ENCODE data around the gene RIPK3.
"Not testable (repeated sequence)": the region's sequence is repeated elsewhere in the genome, so short reads cannot be mapped to it uniquely, and the experiment has no call there.

Gene RIPK3

DNA sequence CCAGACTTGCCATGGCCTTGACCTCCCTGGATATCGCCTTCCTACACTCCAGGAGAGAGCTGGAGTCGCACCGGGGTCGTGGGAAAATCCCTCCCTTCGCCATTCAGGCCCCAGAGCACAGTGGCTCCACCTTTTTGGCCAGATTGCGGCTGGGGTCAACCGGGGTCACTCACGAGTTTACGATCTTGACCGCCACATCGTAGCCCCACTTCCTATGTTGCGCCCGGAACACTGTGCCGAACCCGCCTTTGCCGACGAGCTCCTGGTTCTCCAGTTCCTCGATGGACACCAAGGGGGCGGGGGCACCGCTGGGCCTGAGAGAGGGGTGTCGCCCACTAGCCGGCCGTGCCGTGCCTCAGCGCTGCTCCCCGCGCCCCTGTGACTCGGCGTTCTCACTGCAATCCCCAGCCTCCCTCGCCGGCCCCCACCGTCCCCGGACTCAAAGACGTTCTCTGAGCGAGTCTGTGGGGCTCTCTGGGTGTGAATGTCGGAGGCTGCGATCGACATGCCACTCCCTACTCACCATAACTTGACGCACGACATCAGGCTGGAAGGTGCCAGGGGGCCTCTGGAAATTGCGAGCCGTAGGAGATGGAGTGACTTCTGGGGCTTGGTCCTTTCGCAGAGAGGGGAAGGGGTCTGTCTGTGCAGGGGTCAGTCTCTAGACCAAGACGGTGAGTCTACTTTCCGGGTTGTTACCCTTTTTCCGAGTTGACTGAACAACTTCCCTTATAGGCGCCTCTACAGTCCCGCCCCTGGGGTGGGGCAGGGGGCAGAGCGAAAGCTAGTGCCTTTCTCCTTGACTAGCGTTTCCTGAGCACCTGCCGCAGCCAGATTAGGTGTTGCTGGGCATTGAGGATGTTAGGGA is at the start of gene RIPK3:
RIPK3 (minus strand) TSS at position 708 of the 868 bp plus-strand sequence; CDS start at position 543, 165 bp downstream.
- DNase-seq, result peak; percentile 23

DNA sequence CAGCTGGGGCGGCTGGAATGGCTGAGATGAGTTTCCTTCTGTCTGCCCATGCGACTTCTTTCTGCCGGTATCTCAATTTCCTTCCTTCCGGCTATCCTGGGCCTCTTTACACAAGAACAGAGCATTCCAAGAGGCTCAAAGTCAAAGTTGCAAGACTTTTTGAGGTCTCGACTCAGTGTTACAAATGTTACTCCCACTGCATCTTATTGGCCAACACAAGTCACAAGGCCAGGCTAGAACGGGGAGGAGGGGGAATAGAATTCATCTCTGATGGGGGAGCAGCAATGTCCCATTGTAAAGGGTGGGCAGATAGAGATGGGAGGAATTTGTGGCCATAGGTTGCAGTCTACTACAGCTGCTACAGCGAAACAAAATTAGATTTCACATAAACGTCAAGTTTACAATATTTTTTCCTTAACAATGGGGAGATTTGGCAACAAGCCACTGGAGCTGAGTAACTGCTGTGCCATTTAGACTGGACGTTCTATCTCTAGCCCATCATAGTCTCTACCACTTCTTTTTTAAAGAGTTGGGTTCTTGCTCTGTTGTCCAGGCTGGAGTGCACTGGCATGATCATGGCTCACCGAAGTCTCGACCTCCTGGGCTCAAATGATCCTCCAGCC is 49.5 kb upstream of the RIPK3 start:
- DNase-seq, result no peak

DNA sequence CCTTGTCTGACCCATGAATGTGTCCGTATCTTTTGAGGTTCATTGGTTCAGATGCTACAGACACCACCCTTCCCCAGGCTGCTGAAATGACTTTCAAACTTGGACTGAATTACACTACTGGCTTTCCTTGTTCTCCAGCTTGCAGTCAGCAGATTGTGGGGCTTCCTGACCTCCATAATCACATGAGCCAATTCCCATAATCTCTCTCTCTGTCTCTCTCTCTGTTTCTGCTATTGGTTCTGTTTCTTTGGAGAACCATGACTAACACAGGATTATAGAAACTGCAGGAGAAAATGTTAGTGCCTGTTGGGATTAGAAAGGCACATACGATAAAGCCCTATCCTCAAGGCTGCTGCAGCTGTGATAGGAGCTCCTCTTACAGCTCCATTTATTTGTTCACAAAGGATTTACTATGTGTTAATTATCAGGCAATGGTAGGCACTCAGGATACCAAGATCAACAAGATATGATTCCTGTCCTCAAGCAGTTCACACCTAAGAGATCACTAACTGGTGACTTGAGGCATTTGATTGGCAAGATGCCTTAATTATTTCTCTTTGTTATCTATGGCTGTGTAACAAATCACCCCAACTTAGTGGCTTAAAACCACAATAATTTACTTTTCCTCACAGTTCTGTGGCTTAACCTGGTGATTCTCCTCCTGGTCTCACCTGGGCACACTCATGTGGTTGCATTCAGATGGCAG is 48.8 kb upstream of the RIPK3 start:
- no peak for DNase-seq

DNA sequence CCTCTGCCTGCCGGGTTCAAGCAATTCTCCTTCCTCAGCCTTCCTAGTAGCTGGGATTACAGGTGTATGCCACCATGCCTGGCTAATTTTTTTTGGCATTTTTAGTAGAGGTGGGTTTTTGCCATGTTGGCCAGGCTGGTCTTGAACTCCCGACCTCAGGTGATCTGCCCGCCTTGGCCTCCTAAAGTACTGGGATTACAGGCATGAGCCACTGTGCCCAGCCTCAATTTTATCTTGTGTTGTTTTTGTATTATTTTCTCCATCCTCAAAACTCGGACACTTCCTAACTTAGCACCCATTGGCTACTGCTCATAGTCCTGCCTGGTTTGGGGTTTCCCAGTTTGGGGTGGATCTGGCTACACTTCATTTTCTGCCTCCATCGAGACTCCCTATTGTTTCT is 47.8 kb upstream of the RIPK3 start:
- not testable (repeated sequence) for DNase-seq

DNA sequence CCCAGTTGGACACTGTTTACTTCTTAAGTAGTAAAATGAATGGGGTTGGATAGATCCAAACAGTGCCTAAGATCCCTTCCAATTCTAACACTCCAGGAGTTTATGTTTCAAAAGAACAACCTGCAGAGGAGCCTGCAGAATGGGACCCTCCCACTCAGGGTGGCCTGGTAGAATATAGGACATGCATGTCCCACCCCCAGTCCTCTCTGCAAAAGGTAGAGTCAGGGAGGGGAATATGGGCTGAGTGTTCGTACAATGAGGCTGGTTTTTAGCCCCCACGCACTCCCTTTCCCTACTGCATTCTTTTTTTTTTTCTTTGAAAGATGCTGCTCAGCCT is 47.2 kb upstream of the RIPK3 start:
- no peak for DNase-seq

DNA sequence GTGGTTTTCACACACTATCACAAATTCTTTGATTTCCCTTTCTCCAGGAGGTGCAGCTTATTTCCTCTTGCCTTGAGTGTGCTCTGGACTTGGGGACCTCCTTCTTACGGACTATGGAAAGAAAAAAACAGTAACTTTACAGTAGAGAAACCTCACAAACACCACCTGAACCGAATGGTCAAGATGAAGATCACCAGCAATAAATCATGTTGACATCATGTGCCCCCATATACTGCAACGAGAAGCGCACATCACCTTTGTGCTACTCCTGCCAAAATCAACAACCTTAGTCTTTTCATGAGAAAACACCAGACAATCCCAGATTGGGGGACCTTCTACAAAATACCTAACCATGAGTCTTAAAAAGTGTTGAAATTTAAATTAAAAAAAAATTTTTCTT is 45.7 kb upstream of the RIPK3 start:
- DNase-seq, result no peak

DNA sequence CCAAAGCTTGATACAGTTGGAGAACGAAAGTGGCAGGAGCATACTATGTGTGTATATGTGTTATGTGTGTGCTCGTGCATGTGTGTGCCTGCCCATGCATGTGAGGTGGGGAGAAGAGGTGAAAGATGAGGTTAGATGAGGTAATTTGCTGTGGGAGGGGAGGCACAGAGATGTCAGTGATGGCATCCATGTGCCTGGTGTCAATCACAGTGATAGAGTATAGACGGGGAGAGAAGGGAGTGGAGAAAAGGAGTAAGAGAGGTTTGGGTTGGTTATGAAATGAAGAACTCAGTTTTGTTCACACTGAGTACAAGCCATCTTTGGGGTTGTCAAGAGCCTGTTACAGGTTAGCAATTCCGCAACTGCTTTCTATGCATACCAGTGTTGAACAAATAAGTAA is 44.4 kb upstream of the RIPK3 start:
- DNase-seq, result no peak

DNA sequence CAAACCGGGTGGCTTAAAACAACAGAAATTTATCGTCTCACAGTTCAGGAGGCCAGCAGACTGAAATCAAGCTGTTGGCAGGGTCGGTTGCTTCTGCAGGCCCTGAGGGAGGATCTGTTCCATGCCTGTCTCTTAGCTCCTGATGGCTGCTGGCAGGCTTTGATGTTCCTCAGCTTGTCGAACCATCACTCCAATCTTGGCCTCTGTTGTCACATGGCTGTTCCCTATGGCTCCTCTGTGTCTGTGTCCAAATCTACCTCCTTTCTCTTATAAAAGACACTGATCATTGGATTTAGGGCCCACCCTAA is 42.2 kb upstream of the RIPK3 start:
- DNase-seq, result no peak

DNA sequence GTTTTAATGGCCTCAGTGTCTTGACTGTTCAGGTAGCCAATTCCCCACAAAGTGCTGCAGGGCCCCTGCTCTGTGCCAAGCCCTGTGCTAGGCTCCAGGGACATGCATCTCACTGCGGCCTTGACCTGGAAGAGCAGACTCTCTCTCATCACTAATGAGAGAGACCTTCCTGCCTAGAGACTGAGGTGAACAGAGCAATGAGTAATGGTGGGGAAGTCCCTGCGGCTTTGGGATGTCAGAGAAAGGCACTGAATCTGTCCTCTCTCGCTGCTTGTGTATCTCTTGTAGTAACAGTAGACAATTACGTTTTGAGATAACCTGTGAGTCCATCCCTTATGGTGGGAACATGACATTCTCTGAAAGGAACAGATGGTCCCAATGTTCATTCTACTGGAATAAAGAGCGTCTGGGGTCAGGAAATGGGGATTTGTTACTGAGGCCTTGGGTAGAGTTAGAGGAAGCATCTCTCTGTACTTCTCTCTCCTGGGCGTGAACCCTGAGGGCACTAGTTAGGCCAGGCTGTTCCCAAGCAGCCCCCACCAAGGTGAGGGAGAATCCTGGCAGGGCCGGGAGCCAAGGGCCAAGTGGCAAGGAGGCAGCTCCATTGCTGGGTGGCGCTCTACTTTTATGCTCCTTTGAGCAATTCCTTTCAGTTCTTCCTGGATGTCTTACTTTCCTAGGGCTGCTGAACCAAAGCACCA is 41.7 kb upstream of the RIPK3 start:
- DNase-seq, result no peak

DNA sequence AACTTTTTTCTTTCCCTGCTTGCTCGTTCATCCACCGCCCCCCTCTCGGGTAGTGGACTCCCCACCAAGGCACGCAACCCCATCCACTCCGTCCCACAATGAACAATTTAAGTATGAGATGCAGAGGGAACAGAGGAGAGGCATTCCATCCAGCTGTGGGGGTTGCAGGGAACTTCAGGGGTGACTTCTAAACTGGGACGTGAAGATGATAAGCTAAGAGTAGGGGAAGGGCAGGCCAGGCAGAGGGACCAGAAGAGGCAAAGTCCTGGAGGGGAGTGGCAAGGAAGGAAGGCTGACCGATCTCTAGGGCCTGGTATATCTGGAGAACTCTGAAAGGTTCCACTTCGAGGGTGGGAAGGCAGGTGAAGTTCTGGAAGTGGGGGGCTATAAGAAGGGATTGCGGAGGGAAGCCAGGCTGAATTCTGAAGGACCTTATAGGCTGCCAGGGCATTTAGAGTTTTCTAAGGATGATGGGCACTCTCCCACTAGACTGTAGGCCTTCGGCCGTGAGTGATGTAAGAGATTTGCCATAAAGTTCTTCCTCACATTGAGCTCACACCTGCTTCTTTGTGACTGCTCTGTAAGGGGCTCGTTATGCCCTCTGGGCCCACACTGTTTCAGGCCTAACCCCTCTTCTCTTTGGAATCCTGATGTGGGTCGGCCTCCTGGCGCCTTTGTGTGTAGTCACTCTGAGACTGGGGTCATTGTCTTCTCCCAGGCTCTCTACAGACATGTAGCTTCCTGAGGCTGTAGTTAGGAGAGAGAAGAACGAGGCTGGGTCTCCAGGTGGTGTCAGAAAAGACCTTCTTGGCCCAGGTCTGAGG is 40.3 kb upstream of the RIPK3 start:
- no peak for DNase-seq

DNA sequence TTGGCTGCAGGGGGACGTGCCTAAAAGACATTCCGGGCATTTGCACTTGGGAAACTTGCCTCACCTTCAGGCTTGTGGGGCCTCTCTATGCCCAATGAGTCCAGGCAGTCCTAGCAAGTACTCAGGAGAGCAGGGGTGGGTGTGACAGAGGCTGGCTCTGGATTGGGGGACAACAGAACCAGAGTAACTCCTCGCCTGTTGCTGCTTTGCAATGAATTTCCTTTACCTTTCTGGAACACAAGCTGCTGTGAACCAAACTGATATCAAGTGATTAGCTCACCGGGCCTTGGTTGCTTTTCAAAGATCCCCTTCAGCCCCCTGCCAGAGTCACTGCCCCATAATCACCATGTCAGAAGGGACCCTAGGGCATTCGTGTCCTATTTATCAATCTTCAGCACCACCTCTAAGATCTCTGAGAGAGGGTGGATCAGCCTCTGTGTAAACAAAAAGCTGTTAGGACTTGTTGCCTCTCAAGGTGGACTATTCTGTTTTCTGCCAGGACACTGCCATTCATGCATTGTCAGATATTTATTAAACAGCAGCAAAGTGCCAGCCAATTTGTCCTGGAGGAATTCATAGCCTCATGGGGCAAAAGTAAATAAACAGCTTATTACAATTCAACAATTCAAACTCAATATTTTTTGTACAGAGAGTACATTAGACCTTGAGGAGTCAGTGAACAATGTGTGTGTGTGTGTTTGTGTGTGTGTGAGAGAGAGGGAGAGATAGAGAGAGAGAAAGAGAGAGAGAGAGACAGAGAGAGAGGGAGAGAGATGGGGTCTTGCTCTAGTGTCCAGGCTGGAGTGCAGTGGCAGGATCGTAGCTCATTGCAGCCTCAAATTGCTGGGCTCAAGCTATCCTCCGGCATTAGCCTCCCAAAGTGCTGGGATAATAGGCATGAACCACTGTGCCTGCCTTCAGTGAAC is 39.5 kb upstream of the RIPK3 start:
- DNase-seq, result no peak

DNA sequence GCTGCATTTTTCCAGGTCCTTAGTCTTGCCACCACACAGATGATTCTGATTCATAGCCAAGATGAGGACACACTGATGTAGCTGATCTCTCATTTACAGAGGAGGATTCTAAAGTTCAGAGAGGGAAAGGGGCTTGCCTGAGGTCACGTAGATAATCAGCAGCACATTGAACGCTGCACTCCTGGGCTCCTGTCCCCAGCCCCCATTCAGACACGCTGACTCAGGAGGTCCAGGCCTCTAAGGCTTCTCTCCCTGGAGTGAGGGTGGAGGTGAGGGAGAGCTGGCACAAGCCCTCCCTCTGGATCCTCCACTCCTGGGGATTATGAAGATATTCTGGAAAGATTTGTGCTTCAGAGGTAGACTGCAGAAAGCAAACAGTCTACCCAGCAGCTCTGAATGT is 38.5 kb upstream of the RIPK3 start:
- no peak for DNase-seq

DNA sequence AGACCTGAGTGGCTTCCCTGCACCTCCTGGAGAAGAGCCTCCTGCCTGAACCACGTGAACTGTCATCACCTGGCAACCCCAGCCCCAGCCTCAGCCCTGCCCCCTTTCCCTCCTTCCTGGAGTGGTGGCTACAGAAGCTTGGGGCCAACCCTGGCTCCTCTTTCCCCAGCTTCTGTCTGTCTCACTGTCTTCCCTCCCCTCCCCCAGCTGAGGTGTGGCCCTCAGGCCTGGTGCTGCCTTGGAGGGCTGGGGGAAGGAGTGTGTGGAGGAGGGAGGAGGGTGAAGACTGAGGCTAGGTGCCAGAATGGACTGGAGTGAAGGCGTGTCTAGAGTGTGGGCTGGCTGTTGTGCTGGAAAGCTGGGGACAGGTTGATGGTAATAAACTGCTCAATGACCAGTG is 37.9 kb upstream of the RIPK3 start:
- DNase-seq, result no peak

DNA sequence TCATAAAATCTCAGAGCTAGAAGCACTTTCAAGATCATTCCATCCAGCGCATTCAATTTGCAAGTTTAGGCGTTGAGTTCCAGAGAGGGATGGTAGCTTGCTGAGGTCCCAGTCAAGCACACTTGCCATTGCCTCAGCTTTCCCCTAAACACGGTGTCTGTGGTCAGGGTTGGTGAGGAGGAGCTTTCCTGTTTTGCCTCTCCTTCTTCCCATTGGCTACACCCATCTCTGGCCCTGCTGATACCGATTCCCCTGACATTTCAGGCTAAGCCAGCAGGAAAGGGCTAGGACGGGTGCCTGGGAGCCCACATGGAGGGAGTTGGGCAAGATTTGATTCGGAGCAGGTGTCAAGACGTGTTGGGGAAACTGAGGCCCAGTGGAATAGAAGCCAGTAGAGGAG is 37.3 kb upstream of the RIPK3 start:
- DNase-seq, result no peak

DNA sequence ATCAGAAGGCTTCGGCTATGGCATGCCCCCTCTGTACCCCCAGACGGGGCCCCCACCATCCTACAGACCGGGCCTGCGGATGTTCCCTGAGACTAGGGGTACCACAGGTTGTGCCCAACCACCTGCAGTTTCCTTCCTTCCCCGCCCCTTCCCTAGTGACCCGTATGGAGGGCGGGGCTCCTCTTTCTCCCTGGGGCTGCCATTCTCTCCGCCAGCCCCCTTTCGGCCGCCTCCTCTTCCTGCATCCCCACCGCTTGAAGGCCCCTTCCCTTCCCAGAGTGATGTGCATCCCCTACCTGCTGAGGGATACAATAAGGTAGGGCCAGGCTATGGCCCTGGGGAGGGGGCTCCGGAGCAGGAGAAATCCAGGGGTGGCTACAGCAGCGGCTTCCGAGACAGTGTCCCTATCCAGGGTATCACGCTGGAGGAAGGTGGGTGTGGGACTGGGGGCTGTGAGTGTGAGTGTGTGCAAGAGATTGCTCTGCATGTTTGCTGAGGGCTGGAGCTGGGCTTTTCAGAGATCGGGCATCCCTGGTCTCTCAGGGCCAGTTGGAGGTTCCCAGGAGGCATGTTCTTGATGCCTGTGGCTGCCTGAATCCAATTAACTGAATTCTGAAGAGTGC is 36.8 kb upstream of the RIPK3 start:
- DNase-seq, result no peak

DNA sequence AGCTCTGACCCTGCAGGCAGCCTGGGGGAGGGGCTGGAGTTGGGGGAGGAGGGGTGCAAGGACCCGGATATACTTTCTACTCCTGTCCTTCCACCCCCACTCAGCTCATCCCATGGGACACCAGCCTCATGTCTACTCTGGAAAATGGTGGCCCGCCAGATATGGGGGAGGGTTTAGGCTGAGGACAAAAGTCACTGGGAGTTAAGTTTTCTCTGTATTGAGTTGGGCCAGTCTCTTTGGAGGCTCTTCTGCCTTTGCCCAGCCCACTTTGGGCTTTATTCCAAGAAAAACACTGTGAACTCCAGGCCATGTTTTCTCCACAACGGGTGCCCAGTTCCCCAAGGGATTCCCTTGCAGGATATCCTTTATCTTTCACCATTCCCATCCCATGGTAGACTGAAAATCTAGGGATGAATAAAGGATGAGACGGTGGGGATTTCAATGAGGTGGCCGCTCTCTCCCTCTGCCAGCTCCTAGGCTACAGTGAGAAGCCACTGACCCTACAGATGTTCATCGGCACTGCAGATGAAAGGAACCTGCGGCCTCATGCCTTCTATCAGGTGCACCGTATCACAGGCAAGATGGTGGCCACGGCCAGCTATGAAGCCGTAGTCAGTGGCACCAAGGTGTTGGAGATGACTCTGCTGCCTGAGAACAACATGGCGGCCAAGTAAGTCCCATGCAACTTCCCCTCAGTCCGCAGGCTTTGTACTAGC is 33.1 kb upstream of the RIPK3 start:
- no peak for DNase-seq

DNA sequence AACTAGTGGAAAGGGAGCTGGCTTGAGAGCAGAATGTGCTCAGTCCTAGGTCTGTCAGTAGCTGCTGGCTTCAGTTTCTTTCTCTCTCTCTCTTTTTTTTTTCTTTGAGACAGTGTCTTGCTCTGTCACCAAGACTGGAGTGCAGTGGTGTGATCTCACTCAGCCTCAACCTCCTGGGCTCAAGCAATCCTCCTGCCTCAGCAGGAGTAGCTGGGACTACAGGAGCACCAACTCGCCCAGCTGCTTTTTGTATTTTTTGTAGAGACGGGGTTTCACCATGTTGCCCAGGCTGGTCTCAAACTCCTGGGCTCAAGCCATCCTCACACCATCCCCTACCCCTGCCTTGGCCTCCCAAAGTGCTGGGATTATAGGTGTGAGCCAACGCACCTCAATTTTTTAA is 31.8 kb upstream of the RIPK3 start:
- not testable (repeated sequence) for DNase-seq

DNA sequence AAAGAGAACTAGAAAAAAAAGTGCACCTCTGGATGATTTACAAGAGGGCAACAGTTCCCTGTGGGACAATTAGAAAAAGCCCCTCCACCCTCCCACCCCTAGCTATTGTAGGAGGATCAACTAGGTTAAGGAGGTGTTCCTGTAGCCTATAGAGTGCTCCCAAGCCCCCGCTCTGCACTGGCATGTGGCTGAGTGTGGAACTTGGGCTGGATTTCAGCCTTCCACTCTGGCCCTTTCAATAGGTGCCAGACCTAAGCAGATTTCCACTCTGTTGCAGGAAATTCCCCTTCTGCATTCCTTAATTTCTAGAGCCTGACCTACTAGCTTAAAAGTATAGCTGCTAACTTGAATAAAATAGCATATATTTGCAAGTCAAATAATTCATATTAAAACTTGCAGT is 31.0 kb upstream of the RIPK3 start:
- no peak for DNase-seq

DNA sequence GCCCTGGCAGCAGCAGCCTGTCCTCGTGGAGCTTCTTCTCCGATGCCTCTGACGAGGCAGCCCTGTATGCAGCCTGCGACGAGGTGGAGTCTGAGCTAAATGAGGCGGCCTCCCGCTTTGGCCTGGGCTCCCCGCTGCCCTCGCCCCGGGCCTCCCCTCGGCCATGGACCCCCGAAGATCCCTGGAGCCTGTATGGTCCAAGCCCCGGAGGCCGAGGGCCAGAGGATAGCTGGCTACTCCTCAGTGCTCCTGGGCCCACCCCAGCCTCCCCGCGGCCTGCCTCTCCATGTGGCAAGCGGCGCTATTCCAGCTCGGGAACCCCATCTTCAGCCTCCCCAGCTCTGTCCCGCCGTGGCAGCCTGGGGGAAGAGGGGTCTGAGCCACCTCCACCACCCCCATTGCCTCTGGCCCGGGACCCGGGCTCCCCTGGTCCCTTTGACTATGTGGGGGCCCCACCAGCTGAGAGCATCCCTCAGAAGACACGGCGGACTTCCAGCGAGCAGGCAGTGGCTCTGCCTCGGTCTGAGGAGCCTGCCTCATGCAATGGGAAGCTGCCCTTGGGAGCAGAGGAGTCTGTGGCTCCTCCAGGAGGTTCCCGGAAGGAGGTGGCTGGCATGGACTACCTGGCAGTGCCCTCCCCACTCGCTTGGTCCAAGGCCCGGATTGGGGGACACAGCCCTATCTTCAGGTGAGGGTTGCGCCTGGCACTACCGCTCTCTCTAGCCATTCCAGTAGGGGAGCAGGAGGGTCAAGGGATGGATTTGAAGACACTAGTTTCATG is 30.3 kb upstream of the RIPK3 start:
- DNase-seq, result no peak

DNA sequence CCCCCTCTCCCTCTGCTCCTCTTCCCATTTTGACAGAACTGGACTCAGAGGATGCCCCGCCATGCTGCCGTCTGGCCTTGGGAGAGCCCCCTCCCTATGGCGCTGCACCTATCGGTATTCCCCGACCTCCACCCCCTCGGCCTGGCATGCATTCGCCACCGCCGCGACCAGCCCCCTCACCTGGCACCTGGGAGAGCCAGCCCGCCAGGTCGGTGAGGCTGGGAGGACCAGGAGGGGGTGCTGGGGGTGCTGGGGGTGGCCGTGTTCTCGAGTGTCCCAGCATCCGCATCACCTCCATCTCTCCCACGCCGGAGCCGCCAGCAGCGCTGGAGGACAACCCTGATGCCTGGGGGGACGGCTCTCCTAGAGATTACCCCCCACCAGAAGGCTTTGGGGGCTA is 29.7 kb upstream of the RIPK3 start:
- DNase-seq, result no peak
